Liver (tissue), 9 donors: ENCODE results near the gene GRK6. TPM values are rescaled to one million over a fixed set of nuclear protein-coding genes. Genes with fewer than 3 reads are reported as not detected.

ENCODE experiments used
- DNase-seq: peaks from one replicate; pipeline ENCODE4 v3.0.0-alpha.2; 2017; ENCODE audit warnings: low spot score
- H3K27ac ChIP-seq, 2 donors: one replicate each; pipeline ENCODE4 v1.7.0; 2013; ENCODE audit warnings: inconsistent platforms in 2 of 2, low read length in 2 of 2, control low read depth in 1 of 2, low read depth in 1 of 2, mild to moderate bottlenecking in 1 of 2
- H3K27me3 ChIP-seq, 4 donors: one replicate each; pipeline versions ENCODE4 v1.6.1 to v1.7.0; 2013; ENCODE audit warnings: low read length in 3 of 4, inconsistent platforms in 1 of 4, mild to moderate bottlenecking in 1 of 4, moderate library complexity in 1 of 4; ENCODE audit not compliant: control insufficient read depth in 4 of 4, insufficient read depth in 4 of 4
- H3K36me3 ChIP-seq, 4 donors: one replicate each; pipeline versions ENCODE4 v1.6.1 to v1.7.0; 2013; ENCODE audit warnings: low read length in 3 of 4, mild to moderate bottlenecking in 3 of 4, low read depth in 1 of 4, moderate library complexity in 1 of 4; ENCODE audit not compliant: control insufficient read depth in 4 of 4, insufficient read depth in 3 of 4
- H3K4me1 ChIP-seq, 4 donors: one replicate each; pipeline versions ENCODE4 v1.6.1 to v1.7.0; 2013; ENCODE audit warnings: low read length in 3 of 4, mild to moderate bottlenecking in 3 of 4, moderate library complexity in 1 of 4; ENCODE audit not compliant: control insufficient read depth in 4 of 4, insufficient read depth in 4 of 4
- H3K4me3 ChIP-seq, 3 donors: one replicate each; pipeline versions ENCODE4 v1.6.1 to v1.7.0; 2013; ENCODE audit warnings: low read length in 3 of 3, control low read depth in 1 of 3, low read depth in 1 of 3, mild to moderate bottlenecking in 1 of 3
- H3K9ac ChIP-seq, 2 donors: one replicate each; pipeline ENCODE4 v1.7.0; 2013; ENCODE audit warnings: low read length in 2 of 2, mild to moderate bottlenecking in 2 of 2, moderate library complexity in 2 of 2, control low read depth in 1 of 2, low read depth in 1 of 2
- H3K9me3 ChIP-seq, 4 donors: one replicate each; pipeline versions ENCODE4 v1.6.1 to v1.7.0; 2013; ENCODE audit warnings: low read length in 3 of 4; ENCODE audit not compliant: control insufficient read depth in 4 of 4
- EGR1 ChIP-seq, 2 donors: IDR thresholded peaks; 2 replicates each; pipeline ENCODE4 v1.6.1; 2016 to 2018; ENCODE audit warnings: antibody characterized with exemption in 2 of 2, low read depth in 2 of 2
- FOXA1 ChIP-seq: IDR thresholded peaks from 2 replicates; pipeline ENCODE4 v1.6.1; 2016; ENCODE audit warnings: antibody characterized with exemption
- FOXA2 ChIP-seq: IDR thresholded peaks from 2 replicates; pipeline ENCODE4 v1.6.1; 2016; ENCODE audit warnings: antibody characterized with exemption
- HNF4G ChIP-seq: IDR thresholded peaks from 2 replicates; pipeline ENCODE4 v1.6.1; 2016; ENCODE audit warnings: antibody characterized with exemption
- JUND ChIP-seq, 2 donors: IDR thresholded peaks; 2 replicates each; pipeline ENCODE4 v1.6.1; 2016; ENCODE audit warnings: antibody characterized with exemption in 2 of 2
- MAX ChIP-seq: IDR thresholded peaks from 2 replicates; pipeline ENCODE4 v1.6.1; 2016; ENCODE audit warnings: antibody characterized with exemption
- NR2F2 ChIP-seq: IDR thresholded peaks from 2 replicates; pipeline ENCODE4 v1.6.1; 2016; ENCODE audit warnings: antibody characterized with exemption
- RAD21 ChIP-seq, 2 donors: IDR thresholded peaks; 2 replicates each; pipeline ENCODE4 v1.6.1; 2016; ENCODE audit warnings: antibody characterized with exemption in 2 of 2, mild to moderate bottlenecking in 2 of 2
- SP1 ChIP-seq: IDR thresholded peaks from 2 replicates; pipeline ENCODE4 v1.6.1; 2018; ENCODE audit warnings: antibody characterized with exemption, mild to moderate bottlenecking
- TAF1 ChIP-seq: conservative IDR thresholded peaks from 2 replicates; pipeline ENCODE4 v1.6.1; 2016; ENCODE audit warnings: antibody characterized with exemption, mild to moderate bottlenecking
- YY1 ChIP-seq: IDR thresholded peaks from 2 replicates; pipeline ENCODE4 v1.6.1; 2016; ENCODE audit warnings: antibody characterized with exemption, mild to moderate bottlenecking
- ZBTB33 ChIP-seq: IDR thresholded peaks from 2 replicates; pipeline ENCODE4 v1.6.1; 2016; ENCODE audit warnings: antibody characterized with exemption
- WGBS: extraction: QIAGEN DNeasy Blood & Tissue Kit; methylation state at CpG from one replicate; pipeline ENCODE4 v1.1.7; 2013; 5-methylcytosine and 5-hydroxymethylcytosine counted together
- polyA plus RNA-seq, 2 donors: library from polyadenylated mRNA; stranded (reverse) in 1 of 2; unstranded in 1 of 2; fragments of 200-250 nt in 1 of 2; fragments of >200 nt in 1 of 2; fragmentation: Nextera tagmentation in 1 of 2; extraction: Ambion mirVana in 1 of 2; gene quantifications; one replicate each; pipeline versions ENCODE4 v1.2.1 to v1.2.3, GENCODE V29; 2013 to 2015
- total RNA-seq, 2 donors: library from RNA; depleted of rRNA; stranded (reverse); fragments of >200 nt; gene quantifications; one replicate each; pipeline ENCODE4 v1.2.3, GENCODE V29; 2014
- donor health status: healthy.
- donor health status: healthy.
- donor health status: healthy.
- donor health status: healthy.
- donor health status: healthy.

Gene GRK6
- total and polyA plus RNA-seq, 4 donors, result 3.1 to 24.0 (median 10.8) TPM

GRCh38 chr5:177462021-177462670, 35.7 kb downstream of the GRK6 start:
- no peak overlapping the region for H3K9ac ChIP-seq
- H3K27ac ChIP-seq, result no peak overlapping the region
- 77% methylated on average over 27 of the region's 27 CpGs for WGBS
- no peaks in the 10 kb centered on the region for H3K36me3 ChIP-seq
- H3K9me3 ChIP-seq, result no peaks in the 10 kb centered on the region
- peak; percentile 98 for TF ChIP-seq NR2F2
- TF ChIP-seq FOXA1, result no peak
- TF ChIP-seq MAX, result no peak
- peak; percentile 52 for TF ChIP-seq SP1
- no peak for TF ChIP-seq TAF1
- no peaks in the 10 kb centered on the region for H3K27me3 ChIP-seq
- no peak overlapping the region for H3K4me3 ChIP-seq
- no peak for DNase-seq
- no peaks in the 10 kb centered on the region for H3K4me1 ChIP-seq

GRCh38 chr5:177465044-177465443, 38.6 kb downstream of the GRK6 start:
- no peak overlapping the region for H3K4me3 ChIP-seq
- WGBS, result 91% methylated on average over 11 of the region's 11 CpGs
- no peaks in the 10 kb centered on the region for H3K36me3 ChIP-seq
- no peak overlapping the region for H3K9ac ChIP-seq
- no peaks in the 10 kb centered on the region for H3K9me3 ChIP-seq
- TF ChIP-seq ZBTB33 (no peak), FOXA1 (no peak), FOXA2 (no peak), EGR1 (IDR thresholded peaks at IDR 0.05; ENCODE audit: low read depth in 2 of 2) (no peak), YY1 (no peak), TAF1 (no peak), NR2F2 (no peak), JUND (IDR thresholded peaks at IDR 0.05) (no peak), RAD21 (IDR thresholded peaks at IDR 0.05) (no peak)
- no peaks in the 10 kb centered on the region for H3K4me1 ChIP-seq
- no peaks in the 10 kb centered on the region for H3K27me3 ChIP-seq
- no peak for DNase-seq
- H3K27ac ChIP-seq, result no peak overlapping the region

GRCh38 chr5:177466861-177467260, 40.4 kb downstream of the GRK6 start:
- TF ChIP-seq JUND (IDR thresholded peaks at IDR 0.05), result no peak
- no peak for TF ChIP-seq FOXA2
- no peak for TF ChIP-seq ZBTB33
- no peak for TF ChIP-seq HNF4G
- H3K27ac ChIP-seq, result no peak overlapping the region
- H3K4me1 ChIP-seq, result no peaks in the 10 kb centered on the region
- H3K9ac ChIP-seq, result no peak overlapping the region
- no peak for DNase-seq
- 93% methylated on average over 25 of the region's 25 CpGs for WGBS
- H3K4me3 ChIP-seq, result no peak overlapping the region
- no peaks in the 10 kb centered on the region for H3K27me3 ChIP-seq
- no peaks in the 10 kb centered on the region for H3K9me3 ChIP-seq
- H3K36me3 ChIP-seq, result no peaks in the 10 kb centered on the region
